Naive B cell (primary cell): ENCODE results near the gene VSNL1. TPM values are rescaled to one million over a fixed set of nuclear protein-coding genes. Genes with fewer than 3 reads are reported as not detected.
"Not testable (repeated sequence)": the region's sequence is repeated elsewhere in the genome, so short reads cannot be mapped to it uniquely, and the experiment has no call there.

ENCODE experiments used
- ATAC-seq, 2 donors: fragments of 150-1000 bp; cut with Tn5 transposase; 2 replicates each; pipeline ENCODE4 v1.10.0; 2021; ENCODE audit warnings: low read depth in 2 of 2, mild to moderate bottlenecking in 2 of 2, moderate library complexity in 2 of 2
- DNase-seq: peaks from one replicate; pipeline ENCODE4 v3.0.0; 2022
- H3K27ac Mint-ChIP-seq, 6 donors: one replicate each; pipeline ENCODE4 v1.8.0; 2020 to 2022; ENCODE audit warnings: mild to moderate bottlenecking in 6 of 6, mixed read lengths in 6 of 6, moderate library complexity in 5 of 6, inconsistent platforms in 2 of 6
- H3K27me3 Mint-ChIP-seq, 3 donors: one replicate each; pipeline ENCODE4 v1.8.0; 2021 to 2022; ENCODE audit warnings: mixed read lengths in 3 of 3, mild to moderate bottlenecking in 1 of 3
- H3K36me3 Mint-ChIP-seq, 2 donors: one replicate each; pipeline ENCODE4 v1.8.0; 2020 to 2022; ENCODE audit warnings: mixed read lengths in 2 of 2, inconsistent platforms in 1 of 2, mild to moderate bottlenecking in 1 of 2
- H3K4me1 Mint-ChIP-seq, 3 donors: one replicate each; pipeline ENCODE4 v1.8.0; 2020 to 2022; ENCODE audit warnings: mixed read lengths in 3 of 3, inconsistent platforms in 1 of 3, mild to moderate bottlenecking in 1 of 3, moderate library complexity in 1 of 3
- H3K4me3 Mint-ChIP-seq, 8 donors: one replicate each; pipeline ENCODE4 v1.8.0; 2020 to 2022; ENCODE audit warnings: mild to moderate bottlenecking in 8 of 8, mixed read lengths in 8 of 8, moderate library complexity in 8 of 8, inconsistent platforms in 2 of 8
- H3K9me3 Mint-ChIP-seq, 7 donors: one replicate each; pipeline ENCODE4 v1.8.0; 2020 to 2022; ENCODE audit warnings: mixed read lengths in 7 of 7, mild to moderate bottlenecking in 5 of 7, inconsistent platforms in 2 of 7, moderate library complexity in 1 of 7
- polyA plus RNA-seq, 6 donors: library from polyadenylated mRNA; unstranded; fragments of 300-500 nt; fragmentation: Illumina TruSeq; gene quantifications; one replicate each; pipeline ENCODE4 v1.2.3, GENCODE V29; 2021; ENCODE audit warnings: low read depth in 6 of 6

The VSNL1 gene
- polyA plus RNA-seq, 6 donors from 2014 or later = not detected

DNA sequence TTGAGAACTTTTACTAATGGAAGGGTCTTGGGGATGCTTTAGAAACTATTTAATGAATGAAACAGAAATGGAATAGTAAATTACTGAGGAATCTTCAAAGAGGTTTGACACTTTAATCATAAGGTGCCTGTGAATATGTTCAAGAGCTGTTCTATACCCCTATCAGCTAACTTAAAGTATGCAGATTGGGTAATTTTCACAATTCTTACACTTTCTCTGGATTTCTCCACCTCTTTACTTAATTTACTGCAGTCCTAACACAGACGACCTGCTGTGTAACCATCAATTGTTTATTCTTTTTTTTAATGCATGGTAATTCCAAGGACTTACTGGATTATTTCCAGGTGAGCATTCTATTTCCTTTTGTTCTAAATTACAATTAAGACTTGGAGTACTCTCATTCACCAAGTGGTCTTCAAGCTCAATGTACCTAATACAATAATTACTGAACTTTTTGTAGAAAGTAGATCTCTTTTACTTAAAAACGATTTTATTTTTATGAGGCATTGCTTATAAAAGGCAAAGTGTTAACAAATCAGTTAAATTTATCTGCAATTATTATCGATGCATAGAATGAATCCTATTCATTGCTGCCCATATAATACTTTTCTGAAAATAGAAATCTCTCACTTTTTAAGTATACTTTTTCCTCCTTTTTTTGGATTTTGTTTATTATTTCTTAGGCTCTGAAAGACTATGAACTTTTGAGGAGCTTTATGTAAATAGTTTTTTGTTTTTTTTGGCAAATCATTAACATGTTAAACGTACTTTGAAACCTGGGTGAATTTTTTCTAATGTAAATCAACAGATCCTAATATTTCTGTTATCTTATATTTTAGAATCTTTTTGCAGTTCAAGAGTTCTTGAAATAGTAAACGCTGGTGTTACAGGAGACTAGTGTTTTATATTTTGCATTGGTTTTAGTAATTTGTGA, 5.5 kb downstream of the VSNL1 start:
- Mint-ChIP-seq H3K36me3 (no peaks in the 10 kb centered on the region), H3K27me3 (peaks cover 47 to 61% (median 56%) of the 10 kb centered on the region in 3 donors), H3K27ac (no peak overlapping the region), H3K4me3 (no peak overlapping the region), H3K4me1 (peaks cover 1 to 6% (median 3%) of the 10 kb centered on the region in 3 donors), H3K9me3 (peaks cover 0 to 2% (median 0%) of the 10 kb centered on the region in 7 donors)
- ATAC-seq = no peak
- no peak for DNase-seq

DNA sequence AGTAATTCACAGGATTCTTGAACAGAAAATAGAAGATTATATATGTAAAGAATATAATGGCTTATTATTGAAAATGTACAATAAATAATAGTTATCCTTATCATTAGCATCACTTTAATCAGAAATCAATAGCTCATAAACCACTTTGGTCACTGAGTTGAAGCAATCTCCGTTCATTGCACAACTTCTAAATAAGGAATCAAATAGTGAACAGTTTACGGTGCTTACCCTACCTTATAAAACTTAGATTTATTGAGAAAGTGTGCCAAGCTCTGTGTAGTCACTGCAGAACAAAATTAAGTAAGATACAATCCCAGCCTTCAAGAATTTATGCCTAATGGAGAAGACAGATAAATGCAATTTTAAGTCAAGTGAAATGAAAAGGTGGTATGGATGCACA, 6.7 kb downstream of the VSNL1 start:
- Mint-ChIP-seq H3K9me3 (peaks cover 0 to 6% (median 0%) of the 10 kb centered on the region in 7 donors), H3K4me1 (no peaks in the 10 kb centered on the region), H3K27ac (no peak overlapping the region), H3K4me3 (no peak overlapping the region), H3K36me3 (no peaks in the 10 kb centered on the region), H3K27me3 (peaks cover 43 to 56% (median 45%) of the 10 kb centered on the region in 3 donors)
- DNase-seq = no peak
- no peak for ATAC-seq

DNA sequence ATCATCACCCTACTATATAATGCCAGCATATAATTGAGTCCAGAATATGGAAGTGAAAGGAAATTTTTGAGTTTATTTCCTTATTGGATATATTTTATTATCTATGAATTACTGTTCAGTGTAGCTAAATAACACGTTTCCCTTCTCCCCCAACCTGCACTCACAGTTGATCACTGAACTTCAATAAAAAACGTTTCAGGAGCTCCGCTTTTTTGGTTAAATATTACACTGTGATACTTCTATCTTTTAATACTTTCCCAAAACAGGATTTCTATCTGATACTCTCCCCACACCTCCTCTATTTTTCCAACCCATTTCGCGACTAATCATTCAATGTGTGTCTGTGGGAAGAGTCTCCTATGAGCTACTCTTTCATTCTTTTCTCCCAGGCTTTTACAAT, 7.2 kb downstream of the VSNL1 start:
- Mint-ChIP-seq H3K27ac (no peak overlapping the region), H3K36me3 (no peaks in the 10 kb centered on the region), H3K9me3 (peaks cover 0 to 6% (median 0%) of the 10 kb centered on the region in 7 donors), H3K27me3 (peaks cover 40 to 51% (median 41%) of the 10 kb centered on the region in 3 donors), H3K4me1 (no peaks in the 10 kb centered on the region), H3K4me3 (no peak overlapping the region)
- no peak for DNase-seq
- ATAC-seq = no peak

DNA sequence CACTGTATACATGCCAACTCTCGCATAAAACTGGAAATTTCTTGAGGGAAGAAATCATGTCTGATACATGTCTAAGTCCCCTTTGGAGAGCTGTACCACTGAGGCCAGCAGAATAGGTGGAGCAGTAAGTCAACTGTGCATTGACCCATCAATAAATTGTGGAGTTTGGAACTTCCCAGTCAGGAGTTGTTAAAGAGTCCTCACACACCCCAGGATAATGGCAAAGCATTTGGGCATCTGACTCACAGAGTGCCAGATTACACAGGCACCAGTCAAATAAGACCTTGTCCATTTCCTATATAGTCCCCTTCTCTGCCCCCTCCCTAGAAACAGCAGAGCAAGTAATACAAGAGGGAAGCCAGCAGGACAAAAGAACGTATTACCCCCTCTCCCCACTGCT, 10.4 kb downstream of the VSNL1 start:
- DNase-seq (no peak), ATAC-seq (no peak)
- peaks cover 0 to 6% (median 0%) of the 10 kb centered on the region in 7 donors for H3K9me3 Mint-ChIP-seq
- peaks cover 24 to 34% (median 31%) of the 10 kb centered on the region in 3 donors for H3K27me3 Mint-ChIP-seq
- no peaks in the 10 kb centered on the region for H3K4me1 Mint-ChIP-seq
- H3K4me3 Mint-ChIP-seq = no peak overlapping the region
- H3K27ac Mint-ChIP-seq = no peak overlapping the region
- H3K36me3 Mint-ChIP-seq = no peaks in the 10 kb centered on the region

DNA sequence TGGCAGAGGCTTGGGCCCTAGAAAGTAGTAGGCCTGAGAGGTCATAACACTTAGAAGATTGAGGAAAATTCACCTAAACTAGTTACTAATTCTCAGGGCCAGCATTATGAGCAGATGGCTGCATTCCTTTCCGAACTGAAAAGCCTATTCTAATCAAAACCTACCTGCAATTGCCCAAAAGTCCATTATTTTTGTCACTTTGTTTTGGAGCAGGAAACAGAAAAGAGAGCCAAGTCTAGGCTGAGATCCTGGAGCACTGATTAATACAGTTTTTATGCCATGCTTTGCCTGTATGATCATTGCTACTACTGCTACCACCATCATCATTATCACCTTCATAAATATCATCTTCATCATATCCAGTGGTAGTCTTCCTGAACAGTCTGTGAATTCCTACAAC, 14.7 kb downstream of the VSNL1 start:
- H3K9me3 Mint-ChIP-seq = peaks cover 0 to 6% (median 0%) of the 10 kb centered on the region in 7 donors
- no peak overlapping the region for H3K4me3 Mint-ChIP-seq
- peaks cover 14 to 20% (median 16%) of the 10 kb centered on the region in 3 donors for H3K27me3 Mint-ChIP-seq
- no peak overlapping the region for H3K27ac Mint-ChIP-seq
- no peaks in the 10 kb centered on the region for H3K36me3 Mint-ChIP-seq
- ATAC-seq (no peak), DNase-seq (no peak)
- no peaks in the 10 kb centered on the region for H3K4me1 Mint-ChIP-seq

DNA sequence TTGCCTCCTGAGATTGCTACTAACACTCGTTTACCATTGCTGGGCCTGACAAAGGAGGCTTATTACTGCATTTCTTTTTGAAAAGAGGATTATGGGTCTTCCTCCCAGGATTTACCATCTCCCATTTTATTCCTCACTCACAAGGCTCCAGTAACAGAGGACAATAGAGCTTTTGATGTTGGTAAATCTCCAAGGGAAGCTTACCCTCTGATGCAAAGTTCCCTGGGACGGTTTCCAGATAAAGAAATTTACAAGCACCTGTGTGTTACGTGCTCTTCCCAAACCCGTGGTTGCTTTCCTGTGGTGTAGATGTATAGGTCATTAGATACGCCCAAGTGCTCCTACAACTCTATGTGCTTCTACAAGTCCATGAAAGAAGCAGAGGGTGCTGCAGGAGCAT, 17.1 kb downstream of the VSNL1 start:
- no peaks in the 10 kb centered on the region for H3K4me1 Mint-ChIP-seq
- no peak overlapping the region for H3K4me3 Mint-ChIP-seq

DNA sequence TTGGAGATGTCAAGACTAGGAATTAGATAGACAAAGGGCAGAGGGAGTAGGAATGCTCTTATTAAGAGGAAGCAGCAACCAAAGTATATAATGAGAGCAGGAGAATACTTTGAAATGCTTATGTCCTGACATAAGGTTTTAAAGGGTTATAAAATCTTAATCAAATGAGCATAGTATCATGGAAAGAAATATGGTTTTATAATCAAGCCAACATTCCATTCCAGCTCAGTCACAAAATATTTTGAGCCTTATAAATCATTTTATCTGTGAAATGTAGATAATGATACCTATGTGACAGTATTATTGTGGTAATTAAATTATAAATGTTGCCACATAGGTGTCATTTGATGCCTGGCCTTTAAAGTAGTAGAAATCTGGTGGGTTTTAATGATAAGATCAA, 17.6 kb downstream of the VSNL1 start:
- Mint-ChIP-seq H3K9me3 (peaks cover 0 to 2% (median 0%) of the 10 kb centered on the region in 7 donors), H3K4me1 (no peaks in the 10 kb centered on the region), H3K36me3 (no peaks in the 10 kb centered on the region), H3K27me3 (peaks cover 13 to 20% (median 20%) of the 10 kb centered on the region in 3 donors), H3K27ac (no peak overlapping the region), H3K4me3 (no peak overlapping the region)
- DNase-seq (no peak), ATAC-seq (no peak)

More for the DNA sequence above, 17.1 kb downstream of the VSNL1 start:
- Mint-ChIP-seq H3K27ac (no peak overlapping the region), H3K9me3 (peaks cover 0 to 2% (median 0%) of the 10 kb centered on the region in 7 donors), H3K36me3 (no peaks in the 10 kb centered on the region), H3K27me3 (peaks cover 8 to 21% (median 20%) of the 10 kb centered on the region in 3 donors)
- DNase-seq (no peak), ATAC-seq (no peak)

DNA sequence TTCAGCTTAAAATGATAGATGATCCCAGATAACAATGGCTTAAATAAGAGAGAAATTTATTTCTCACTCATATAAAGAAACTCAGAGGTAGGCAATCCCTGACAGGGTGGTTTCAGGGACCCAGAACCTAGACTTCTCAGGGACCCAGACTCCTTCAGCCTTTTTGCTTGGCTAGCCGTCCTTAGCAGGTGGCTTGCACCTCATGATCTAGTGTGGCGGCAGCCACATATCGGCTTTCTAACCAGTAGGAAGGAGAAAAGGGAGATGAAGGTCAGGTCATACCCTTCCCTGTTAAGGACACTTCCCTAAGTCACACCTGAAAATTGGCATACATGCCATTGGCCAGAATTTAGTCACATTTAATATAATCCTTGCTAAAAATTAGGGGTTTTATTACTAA, 18.4 kb downstream of the VSNL1 start:
- no peak for ATAC-seq

DNA sequence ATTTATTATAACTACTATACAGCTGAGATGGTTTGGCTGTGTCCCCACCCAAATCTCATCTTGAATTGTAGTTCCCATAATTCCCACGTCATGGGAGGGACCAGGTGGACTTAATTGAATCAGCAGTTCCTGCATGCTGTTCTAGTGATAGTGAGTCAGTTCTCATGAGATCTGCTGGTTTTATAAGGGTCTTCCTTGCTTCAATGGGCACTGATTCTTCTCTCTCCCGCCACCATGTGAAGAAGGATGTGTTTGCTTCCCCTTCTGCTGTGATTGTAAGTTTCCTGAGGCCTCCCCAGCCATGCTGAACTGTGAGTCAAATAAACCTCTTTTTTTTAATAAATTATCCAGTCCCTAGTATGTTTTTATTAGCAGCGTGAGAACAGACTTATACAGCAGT, 25.2 kb downstream of the VSNL1 start:
- Mint-ChIP-seq H3K27me3 (peaks cover 8 to 26% (median 13%) of the 10 kb centered on the region in 3 donors), H3K9me3 (peaks cover 0 to 11% (median 4%) of the 10 kb centered on the region in 7 donors)
- H3K27ac Mint-ChIP-seq, H3K4me1 Mint-ChIP-seq, ATAC-seq, DNase-seq, H3K36me3 Mint-ChIP-seq, H3K4me3 Mint-ChIP-seq: not testable (repeated sequence)

More for the DNA sequence above, 18.4 kb downstream of the VSNL1 start:
- Mint-ChIP-seq H3K4me1 (no peaks in the 10 kb centered on the region), H3K36me3 (no peaks in the 10 kb centered on the region), H3K27me3 (peaks cover 14 to 23% (median 20%) of the 10 kb centered on the region in 3 donors), H3K9me3 (peaks cover 0 to 2% (median 0%) of the 10 kb centered on the region in 7 donors), H3K27ac (no peak overlapping the region), H3K4me3 (no peak overlapping the region)
- DNase-seq = no peak

DNA sequence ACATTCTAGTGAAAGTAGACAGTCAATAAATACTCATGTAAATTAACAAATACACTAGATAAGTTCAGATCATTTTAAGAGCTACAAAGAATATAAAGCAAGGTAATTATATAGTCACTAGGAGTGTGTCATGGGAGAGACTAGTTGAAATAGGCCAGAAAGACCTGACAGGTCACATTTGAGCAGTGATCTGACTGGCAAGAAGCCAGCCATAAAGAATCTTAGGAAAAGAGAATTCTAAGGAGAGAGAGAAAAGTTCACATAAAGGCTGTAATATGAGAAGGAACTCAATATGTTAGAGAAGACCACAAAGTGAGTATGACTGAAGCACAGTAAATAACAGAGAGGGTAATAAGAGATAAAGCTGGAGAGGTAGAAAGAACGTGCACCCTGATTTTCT, 31.2 kb downstream of the VSNL1 start:
- peaks cover 0 to 2% (median 0%) of the 10 kb centered on the region in 7 donors for H3K9me3 Mint-ChIP-seq
- H3K27me3 Mint-ChIP-seq = peaks cover 24 to 39% (median 36%) of the 10 kb centered on the region in 3 donors
- ATAC-seq = no peak
- no peak overlapping the region for H3K27ac Mint-ChIP-seq
- H3K4me3 Mint-ChIP-seq = no peak overlapping the region
- DNase-seq = no peak
- no peaks in the 10 kb centered on the region for H3K4me1 Mint-ChIP-seq
- H3K36me3 Mint-ChIP-seq = no peaks in the 10 kb centered on the region

DNA sequence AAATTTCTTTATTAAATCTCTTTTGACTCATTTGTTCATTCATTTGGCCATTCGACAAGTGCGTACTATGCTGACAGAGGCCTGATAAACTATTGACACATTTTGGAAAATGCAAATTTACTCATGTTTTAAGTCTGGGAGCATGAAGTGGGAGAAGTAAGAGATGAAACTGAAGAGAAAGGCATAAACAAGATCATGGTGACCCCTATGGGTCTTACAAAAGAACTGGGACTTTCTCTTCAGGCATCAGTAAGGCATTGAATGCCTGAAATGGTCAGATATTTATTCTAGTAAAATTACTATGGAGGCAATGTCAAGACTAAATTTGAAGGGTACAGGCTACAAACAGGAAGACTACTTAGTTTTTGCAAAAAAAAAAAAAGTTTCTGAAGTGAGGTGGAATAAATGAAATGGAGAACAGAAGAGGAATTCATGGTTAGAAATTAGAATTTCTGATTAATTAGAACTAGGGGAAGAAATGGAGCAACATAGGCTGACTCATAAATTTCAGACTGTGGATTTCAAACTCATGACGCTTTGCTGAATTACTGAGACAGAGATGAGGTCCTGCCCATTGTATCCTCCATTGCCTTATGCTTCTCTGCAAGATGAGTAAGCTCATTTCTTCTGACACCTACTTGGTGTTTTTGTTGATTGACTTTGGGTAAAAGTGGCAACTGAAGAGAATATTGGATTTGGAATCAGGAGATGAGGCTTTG, 32.7 kb downstream of the VSNL1 start:
- H3K4me3 Mint-ChIP-seq = no peak overlapping the region
- ATAC-seq (no peak), DNase-seq (no peak)
- peaks cover 0 to 2% (median 0%) of the 10 kb centered on the region in 7 donors for H3K9me3 Mint-ChIP-seq
- H3K27ac Mint-ChIP-seq = no peak overlapping the region
- peaks cover 24 to 39% (median 36%) of the 10 kb centered on the region in 3 donors for H3K27me3 Mint-ChIP-seq
- H3K36me3 Mint-ChIP-seq = no peaks in the 10 kb centered on the region
- H3K4me1 Mint-ChIP-seq = no peaks in the 10 kb centered on the region

DNA sequence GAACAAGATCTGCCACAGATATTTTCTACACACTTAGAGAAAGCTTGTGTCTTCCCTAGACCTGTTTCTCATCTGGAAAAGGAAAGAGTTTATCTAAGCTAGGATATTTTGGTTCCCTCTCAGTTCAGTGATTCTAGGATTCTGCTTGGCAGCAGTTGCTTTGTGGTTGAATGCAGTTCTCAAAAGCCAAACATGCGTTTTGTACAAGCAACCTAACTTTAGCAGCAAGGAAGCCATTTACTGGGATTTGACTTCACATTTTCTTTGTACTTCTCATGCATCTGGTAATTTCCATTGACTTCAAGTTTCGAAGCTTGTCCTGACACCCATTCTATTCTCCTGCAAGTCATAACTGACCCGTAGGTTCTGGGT, 33.3 kb downstream of the VSNL1 start:
- no peaks in the 10 kb centered on the region for H3K4me1 Mint-ChIP-seq
- H3K27me3 Mint-ChIP-seq = peaks cover 24 to 39% (median 36%) of the 10 kb centered on the region in 3 donors
- no peak overlapping the region for H3K27ac Mint-ChIP-seq
- H3K4me3 Mint-ChIP-seq = no peak overlapping the region
- DNase-seq (no peak), ATAC-seq (no peak)
- no peaks in the 10 kb centered on the region for H3K36me3 Mint-ChIP-seq
- peaks cover 0 to 2% (median 0%) of the 10 kb centered on the region in 7 donors for H3K9me3 Mint-ChIP-seq

DNA sequence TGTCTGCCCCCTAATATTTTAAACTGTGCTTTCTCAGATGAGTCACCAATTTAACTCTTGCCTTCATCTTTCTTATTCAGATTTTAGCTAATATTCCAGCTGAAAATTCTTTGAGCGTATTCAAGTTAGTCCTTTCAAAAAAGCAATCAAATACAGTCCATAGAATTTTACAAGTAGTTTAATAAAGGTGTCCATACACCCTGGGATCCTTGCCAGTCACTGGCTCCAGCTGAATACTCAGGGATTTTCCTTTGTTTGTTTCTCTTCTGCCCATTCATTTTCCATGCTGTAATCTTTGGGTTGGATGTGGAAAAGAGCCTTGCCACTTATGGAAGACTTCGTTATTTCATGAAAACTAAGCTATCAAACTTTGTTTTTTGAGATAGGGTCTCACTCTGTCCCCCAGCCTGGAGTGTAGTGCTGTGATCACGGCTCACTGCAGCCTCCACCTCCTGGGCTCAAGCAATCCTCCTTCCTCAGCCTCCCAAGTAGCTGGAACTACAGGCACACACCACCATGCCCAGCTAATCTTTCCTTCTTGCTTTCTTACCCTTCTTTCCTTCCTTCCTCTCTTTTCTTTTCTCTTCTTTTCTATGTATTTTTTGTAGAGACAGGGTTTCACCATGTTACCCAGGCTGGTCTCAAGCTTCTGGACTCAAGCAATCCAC, 34.0 kb downstream of the VSNL1 start:
- ATAC-seq = no peak
- Mint-ChIP-seq H3K36me3 (no peaks in the 10 kb centered on the region), H3K4me1 (no peaks in the 10 kb centered on the region), H3K4me3 (no peak overlapping the region), H3K9me3 (peaks cover 0 to 2% (median 0%) of the 10 kb centered on the region in 7 donors), H3K27ac (no peak overlapping the region), H3K27me3 (peaks cover 24 to 34% (median 32%) of the 10 kb centered on the region in 3 donors)
- DNase-seq = no peak
